Measurements from ENCODE around the gene SHF. TPM values are rescaled to one million over a fixed set of nuclear protein-coding genes. Genes with fewer than 3 reads are reported as not detected.
"Not testable (repeated sequence)": the region's sequence is repeated elsewhere in the genome, so short reads cannot be mapped to it uniquely, and the experiment has no call there.

Gene SHF
- total RNA-seq, 1 donor from 2014 or later = 8.4 TPM

- peaks cover 27 to 55% (median 30%) of the 10 kb centered on the region in 3 donors for H3K27me3 ChIP-seq (ENCODE audit: control insufficient read depth in 3 of 3, insufficient read depth in 3 of 3, low read length in 3 of 3)
These were observed 48.7 kb downstream of the SHF start for GRCh38 chr15:45138814-45139765.

GRCh38 chr15:45137703-45138102 lies 50.1 kb downstream of the SHF start:
- peaks cover 34 to 54% (median 39%) of the 10 kb centered on the region in 3 donors for H3K27me3 ChIP-seq (ENCODE audit: control insufficient read depth in 3 of 3, insufficient read depth in 3 of 3, low read length in 3 of 3)
- no peak overlapping the region for H3K27ac ChIP-seq (ENCODE audit: low read depth, low read length)
- H3K36me3 ChIP-seq (ENCODE audit: control insufficient read depth in 3 of 3, insufficient read depth in 3 of 3, low read length in 3 of 3) = no peaks in the 10 kb centered on the region
- no peaks in the 10 kb centered on the region for H3K9me3 ChIP-seq (ENCODE audit: control insufficient read depth in 3 of 3, low read length in 3 of 3)
- peaks cover 5 to 7% (median 5%) of the 10 kb centered on the region in 3 donors for H3K4me1 ChIP-seq (ENCODE audit: control insufficient read depth in 3 of 3, insufficient read depth in 3 of 3, low read length in 3 of 3)
- no peak overlapping the region for H3K4me3 ChIP-seq (ENCODE audit: low read length in 3 of 3)
- no peak overlapping the region for H3K9ac ChIP-seq (ENCODE audit: low read depth in 1 of 3, low read length in 3 of 3)

More at GRCh38 chr15:45138814-45139765, 48.7 kb downstream of the SHF start:
- Histone ChIP-seq H3K9ac (ENCODE audit: low read depth in 1 of 3, low read length in 3 of 3) (no peak overlapping the region), H3K4me1 (ENCODE audit: control insufficient read depth in 3 of 3, insufficient read depth in 3 of 3, low read length in 3 of 3) (peaks cover 5 to 7% (median 5%) of the 10 kb centered on the region in 3 donors), H3K9me3 (ENCODE audit: control insufficient read depth in 3 of 3, low read length in 3 of 3) (no peaks in the 10 kb centered on the region), H3K27ac (ENCODE audit: low read depth, low read length) (no peak overlapping the region), H3K36me3 (ENCODE audit: control insufficient read depth in 3 of 3, insufficient read depth in 3 of 3, low read length in 3 of 3) (no peaks in the 10 kb centered on the region), H3K4me3 (ENCODE audit: low read length in 3 of 3) (no peak overlapping the region)

- Histone ChIP-seq H3K27ac (ENCODE audit: low read depth, low read length) (no peak overlapping the region), H3K36me3 (ENCODE audit: control insufficient read depth in 3 of 3, insufficient read depth in 3 of 3, low read length in 3 of 3) (no peaks in the 10 kb centered on the region), H3K4me3 (ENCODE audit: low read length in 3 of 3) (no peak overlapping the region), H3K27me3 (ENCODE audit: control insufficient read depth in 3 of 3, insufficient read depth in 3 of 3, low read length in 3 of 3) (peaks cover 39 to 47% (median 39%) of the 10 kb centered on the region in 3 donors), H3K9me3 (ENCODE audit: control insufficient read depth in 3 of 3, low read length in 3 of 3) (no peaks in the 10 kb centered on the region), H3K9ac (ENCODE audit: low read depth in 1 of 3, low read length in 3 of 3) (no peak overlapping the region), H3K4me1 (ENCODE audit: control insufficient read depth in 3 of 3, insufficient read depth in 3 of 3, low read length in 3 of 3) (peaks cover 5 to 7% (median 5%) of the 10 kb centered on the region in 3 donors)
These were observed 51.4 kb downstream of the SHF start for GRCh38 chr15:45136378-45136764.

- not testable (repeated sequence) for H3K36me3 ChIP-seq (ENCODE audit: control insufficient read depth in 3 of 3, insufficient read depth in 3 of 3, low read length in 3 of 3); H3K4me3 ChIP-seq (ENCODE audit: low read length in 3 of 3); H3K4me1 ChIP-seq (ENCODE audit: control insufficient read depth in 3 of 3, insufficient read depth in 3 of 3, low read length in 3 of 3); H3K27ac ChIP-seq (ENCODE audit: low read depth, low read length); H3K9ac ChIP-seq (ENCODE audit: low read depth in 1 of 3, low read length in 3 of 3); H3K9me3 ChIP-seq (ENCODE audit: control insufficient read depth in 3 of 3, low read length in 3 of 3)
- peaks cover 41 to 46% (median 44%) of the 10 kb centered on the region in 3 donors for H3K27me3 ChIP-seq (ENCODE audit: control insufficient read depth in 3 of 3, insufficient read depth in 3 of 3, low read length in 3 of 3)
These were observed 51.9 kb downstream of the SHF start for GRCh38 chr15:45135705-45136377.

GRCh38 chr15:45134682-45135604 lies 52.8 kb downstream of the SHF start:
- H3K9ac ChIP-seq (ENCODE audit: low read depth in 1 of 3, low read length in 3 of 3) = no peak overlapping the region
- H3K27ac ChIP-seq (ENCODE audit: low read depth, low read length) = no peak overlapping the region
- H3K4me3 ChIP-seq (ENCODE audit: low read length in 3 of 3) = no peak overlapping the region
- no peaks in the 10 kb centered on the region for H3K36me3 ChIP-seq (ENCODE audit: control insufficient read depth in 3 of 3, insufficient read depth in 3 of 3, low read length in 3 of 3)
- H3K27me3 ChIP-seq (ENCODE audit: control insufficient read depth in 3 of 3, insufficient read depth in 3 of 3, low read length in 3 of 3) = peaks cover 50 to 55% (median 53%) of the 10 kb centered on the region in 3 donors
- no peaks in the 10 kb centered on the region for H3K9me3 ChIP-seq (ENCODE audit: control insufficient read depth in 3 of 3, low read length in 3 of 3)
- H3K4me1 ChIP-seq (ENCODE audit: control insufficient read depth in 3 of 3, insufficient read depth in 3 of 3, low read length in 3 of 3) = peaks cover 5 to 7% (median 5%) of the 10 kb centered on the region in 3 donors

GRCh38 chr15:45134046-45134445 lies 53.7 kb downstream of the SHF start:
- H3K36me3 ChIP-seq (ENCODE audit: control insufficient read depth in 3 of 3, insufficient read depth in 3 of 3, low read length in 3 of 3) = no peaks in the 10 kb centered on the region
- peaks cover 57 to 62% (median 59%) of the 10 kb centered on the region in 3 donors for H3K27me3 ChIP-seq (ENCODE audit: control insufficient read depth in 3 of 3, insufficient read depth in 3 of 3, low read length in 3 of 3)
- H3K4me3 ChIP-seq (ENCODE audit: low read length in 3 of 3) = no peak overlapping the region
- H3K4me1 ChIP-seq (ENCODE audit: control insufficient read depth in 3 of 3, insufficient read depth in 3 of 3, low read length in 3 of 3) = peaks cover 5 to 7% (median 5%) of the 10 kb centered on the region in 3 donors
- no peak overlapping the region for H3K9ac ChIP-seq (ENCODE audit: low read depth in 1 of 3, low read length in 3 of 3)
- H3K27ac ChIP-seq (ENCODE audit: low read depth, low read length) = no peak overlapping the region
- no peaks in the 10 kb centered on the region for H3K9me3 ChIP-seq (ENCODE audit: control insufficient read depth in 3 of 3, low read length in 3 of 3)

GRCh38 chr15:45133561-45133920 lies 54.2 kb downstream of the SHF start:
- Histone ChIP-seq H3K4me3 (ENCODE audit: low read length in 3 of 3) (no peak overlapping the region), H3K27ac (ENCODE audit: low read depth, low read length) (no peak overlapping the region), H3K9ac (ENCODE audit: low read depth in 1 of 3, low read length in 3 of 3) (no peak overlapping the region), H3K4me1 (ENCODE audit: control insufficient read depth in 3 of 3, insufficient read depth in 3 of 3, low read length in 3 of 3) (peaks cover 5 to 7% (median 5%) of the 10 kb centered on the region in 3 donors), H3K9me3 (ENCODE audit: control insufficient read depth in 3 of 3, low read length in 3 of 3) (no peaks in the 10 kb centered on the region), H3K36me3 (ENCODE audit: control insufficient read depth in 3 of 3, insufficient read depth in 3 of 3, low read length in 3 of 3) (no peaks in the 10 kb centered on the region), H3K27me3 (ENCODE audit: control insufficient read depth in 3 of 3, insufficient read depth in 3 of 3, low read length in 3 of 3) (peaks cover 62 to 67% (median 64%) of the 10 kb centered on the region in 3 donors)

GRCh38 chr15:45132844-45133560 lies 54.8 kb downstream of the SHF start:
- H3K4me1 ChIP-seq (ENCODE audit: control insufficient read depth in 3 of 3, insufficient read depth in 3 of 3, low read length in 3 of 3) = peaks cover 5 to 7% (median 5%) of the 10 kb centered on the region in 3 donors
- no peaks in the 10 kb centered on the region for H3K36me3 ChIP-seq (ENCODE audit: control insufficient read depth in 3 of 3, insufficient read depth in 3 of 3, low read length in 3 of 3)
- H3K27ac ChIP-seq (ENCODE audit: low read depth, low read length) = no peak overlapping the region
- no peaks in the 10 kb centered on the region for H3K9me3 ChIP-seq (ENCODE audit: control insufficient read depth in 3 of 3, low read length in 3 of 3)
- peaks cover 67 to 68% (median 67%) of the 10 kb centered on the region in 3 donors for H3K27me3 ChIP-seq (ENCODE audit: control insufficient read depth in 3 of 3, insufficient read depth in 3 of 3, low read length in 3 of 3)
- no peak overlapping the region for H3K9ac ChIP-seq (ENCODE audit: low read depth in 1 of 3, low read length in 3 of 3)
- H3K4me3 ChIP-seq (ENCODE audit: low read length in 3 of 3) = no peak overlapping the region

- Histone ChIP-seq H3K36me3 (ENCODE audit: control insufficient read depth in 3 of 3, insufficient read depth in 3 of 3, low read length in 3 of 3) (no peaks in the 10 kb centered on the region), H3K4me1 (ENCODE audit: control insufficient read depth in 3 of 3, insufficient read depth in 3 of 3, low read length in 3 of 3) (peaks cover 5 to 7% (median 5%) of the 10 kb centered on the region in 3 donors), H3K9ac (ENCODE audit: low read depth in 1 of 3, low read length in 3 of 3) (no peak overlapping the region), H3K9me3 (ENCODE audit: control insufficient read depth in 3 of 3, low read length in 3 of 3) (no peaks in the 10 kb centered on the region), H3K27me3 (ENCODE audit: control insufficient read depth in 3 of 3, insufficient read depth in 3 of 3, low read length in 3 of 3) (peaks cover 63 to 72% (median 66%) of the 10 kb centered on the region in 3 donors), H3K27ac (ENCODE audit: low read depth, low read length) (no peak overlapping the region), H3K4me3 (ENCODE audit: low read length in 3 of 3) (no peak overlapping the region)
These were observed 56.3 kb downstream of the SHF start for GRCh38 chr15:45131510-45131909.
